ENCODE data around the gene NELFA.

The NELFA gene

GRCh38 chr4:1937550-1937949 is 71.2 kb downstream of the NELFA start:
- no peak for DNase-seq (ENCODE audit: low read depth)

- DNase-seq (ENCODE audit: low read depth): no peak
These were observed 75.1 kb downstream of the NELFA start for GRCh38 chr4:1933700-1934099.

GRCh38 chr4:1932736-1933135 is 76.0 kb downstream of the NELFA start:
- DNase-seq (ENCODE audit: low read depth): no peak

Measured in activated T-cell treated with anti-CD3 and anti-CD28 coated beads for 24 hours (primary cell).